GM10266 (cell line): ENCODE data around the gene BTBD9.

Experiments
- DNase-seq: peaks from one replicate; pipeline ENCODE4 v3.0.0; 2012; ENCODE audit errors: extremely low spot score
- CTCF ChIP-seq: IDR thresholded peaks from 2 replicates; pipeline ENCODE4 v1.5.1; 2012; ENCODE audit warnings: mild to moderate bottlenecking, low read depth; ENCODE audit not compliant: control insufficient read depth, insufficient read depth; ENCODE audit errors: missing control alignments

The BTBD9 gene

GRCh38 chr6:38423746-38424145 is 216.0 kb downstream of the BTBD9 start:
- TF ChIP-seq CTCF = no peak
- no peak for DNase-seq

DNA sequence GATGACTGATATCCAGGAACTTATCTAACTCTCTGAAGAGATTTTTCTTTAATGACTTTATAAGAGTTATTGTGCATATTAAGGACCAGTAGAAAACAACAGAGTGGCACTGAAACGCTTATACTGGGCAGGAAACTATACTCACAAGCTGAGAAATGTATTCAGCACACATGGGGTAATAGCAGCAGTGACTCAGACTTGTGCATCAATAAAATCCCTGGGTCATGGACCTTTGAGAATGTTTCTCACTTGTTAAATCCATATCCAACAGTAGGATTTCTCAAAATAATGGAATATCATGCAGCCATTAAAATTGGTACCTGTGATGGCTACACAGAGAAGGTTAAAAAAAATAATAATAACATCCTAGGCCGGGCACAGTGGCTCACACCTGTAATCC is 219.5 kb downstream of the BTBD9 start:
- TF ChIP-seq CTCF = no peak
- no peak for DNase-seq

- no peak for TF ChIP-seq CTCF
Measured at GRCh38 chr6:38417521-38417920, 222.2 kb downstream of the BTBD9 start.

GRCh38 chr6:38415231-38416005 is 224.3 kb downstream of the BTBD9 start:
- no peak for DNase-seq
- no peak for TF ChIP-seq CTCF

More at GRCh38 chr6:38417521-38417920, 222.2 kb downstream of the BTBD9 start:
- no peak for DNase-seq

DNA sequence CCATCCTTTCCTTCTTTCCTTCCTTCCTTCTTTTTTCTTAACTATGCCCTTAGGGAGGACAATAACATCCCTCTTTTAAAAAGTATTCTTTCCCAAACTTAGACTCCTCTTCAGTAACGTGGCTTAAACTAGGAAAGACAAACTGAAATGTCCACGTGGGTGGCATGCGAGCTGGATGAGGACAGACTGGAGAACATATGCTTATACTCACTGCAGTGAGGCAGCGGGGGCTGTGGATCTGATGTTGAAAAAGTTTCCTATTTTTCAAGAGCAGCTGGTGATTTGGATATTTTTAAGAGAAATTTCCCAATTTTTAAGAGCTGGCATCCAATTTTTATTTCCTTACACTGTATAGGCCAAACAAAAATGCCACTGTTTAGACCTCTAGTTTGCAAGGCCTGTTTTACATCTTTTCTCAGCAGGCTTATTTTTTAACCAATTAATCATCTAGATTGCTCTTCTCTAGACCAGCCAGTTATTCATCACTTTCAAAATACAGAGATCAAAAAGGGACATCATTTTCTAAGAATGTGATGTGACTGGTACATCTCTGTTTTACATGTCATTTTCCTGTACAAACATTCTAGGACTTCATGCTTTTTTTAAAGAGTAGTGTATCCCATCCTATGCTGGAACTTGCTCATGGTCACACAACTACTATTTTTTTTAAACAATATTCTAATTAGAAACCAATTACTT is 226.5 kb downstream of the BTBD9 start:
- TF ChIP-seq CTCF = no peak

DNA sequence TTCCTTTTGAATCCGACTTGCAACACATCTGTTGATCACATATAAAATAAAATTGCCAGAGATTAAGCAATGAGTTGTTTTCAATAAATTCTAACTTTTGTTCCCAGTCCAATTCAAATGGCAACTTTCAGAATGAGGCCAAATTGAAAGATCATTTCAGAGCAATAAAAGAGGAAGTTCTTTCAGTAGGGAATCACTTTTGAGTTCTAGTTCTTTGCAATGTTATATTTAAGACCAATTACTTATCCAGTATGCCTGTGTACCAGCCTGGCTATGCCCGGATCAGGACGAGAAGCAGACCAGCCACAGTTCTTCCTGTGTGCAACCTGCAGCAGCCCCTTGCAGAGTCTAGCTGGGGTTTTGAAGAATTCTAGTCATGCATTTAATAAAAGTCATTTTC is 232.5 kb downstream of the BTBD9 start:
- no peak for DNase-seq
- no peak for TF ChIP-seq CTCF

More for the DNA sequence above, 226.5 kb downstream of the BTBD9 start:
- no peak for DNase-seq

DNA sequence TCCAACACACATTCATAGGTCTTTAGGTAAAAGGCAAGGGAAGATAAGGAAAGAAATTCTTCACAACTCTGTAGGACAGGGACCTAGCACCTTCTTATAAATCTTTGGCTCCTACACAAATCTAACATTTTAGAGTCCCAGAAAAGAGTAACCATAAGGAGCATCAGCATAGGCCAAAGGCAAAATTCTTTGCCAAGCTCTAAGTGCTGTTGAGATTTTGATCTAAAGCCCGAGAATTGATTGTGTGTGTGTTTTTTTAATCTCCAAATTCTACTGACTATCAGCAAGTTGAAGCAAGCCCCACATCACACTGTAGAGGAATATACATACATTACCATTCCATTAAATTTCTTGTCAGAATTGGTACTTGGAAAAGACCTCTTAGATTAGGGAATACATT is 233.6 kb downstream of the BTBD9 start:
- DNase-seq = no peak
- TF ChIP-seq CTCF = no peak
